HG03558 (cell line): ENCODE data around the gene PFDN1.

Source experiments
- ATAC-seq: cut with Tn5 transposase; IDR thresholded peaks from one replicate; pipeline ENCODE4 v1.9.1; 2021; ENCODE audit warnings: moderate number of reproducible peaks; ENCODE audit not compliant: unreplicated experiment; ENCODE audit errors: extremely low read depth

Gene PFDN1

GRCh38 chr5:140329739-140330481, 27.0 kb upstream of the PFDN1 start:
- no peak for ATAC-seq

- ATAC-seq = no peak
These were observed 25.3 kb upstream of the PFDN1 start for GRCh38 chr5:140328036-140328764.

DNA sequence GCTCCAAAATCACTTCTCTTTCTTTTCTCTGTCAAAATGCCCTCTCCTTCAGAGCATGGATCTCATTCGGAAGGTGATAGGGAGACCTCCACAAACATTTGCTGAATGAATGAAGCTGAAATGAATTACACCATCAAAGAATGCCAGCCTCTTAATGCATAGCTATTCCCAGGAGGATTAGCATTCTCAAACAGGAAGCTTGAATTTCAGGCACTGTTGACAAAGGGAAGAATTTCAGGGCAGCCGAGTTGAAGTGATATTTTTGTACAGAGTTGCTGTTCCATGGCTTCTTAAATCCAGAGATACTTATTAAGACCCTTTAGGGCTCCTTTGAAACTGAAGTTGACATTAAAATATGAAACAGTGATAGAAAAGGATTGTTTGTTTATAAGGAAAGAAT, 24.7 kb upstream of the PFDN1 start:
- ATAC-seq = no peak

GRCh38 chr5:140325486-140325885, 22.6 kb upstream of the PFDN1 start:
- ATAC-seq = no peak

GRCh38 chr5:140324617-140325241, 21.8 kb upstream of the PFDN1 start:
- no peak for ATAC-seq

DNA sequence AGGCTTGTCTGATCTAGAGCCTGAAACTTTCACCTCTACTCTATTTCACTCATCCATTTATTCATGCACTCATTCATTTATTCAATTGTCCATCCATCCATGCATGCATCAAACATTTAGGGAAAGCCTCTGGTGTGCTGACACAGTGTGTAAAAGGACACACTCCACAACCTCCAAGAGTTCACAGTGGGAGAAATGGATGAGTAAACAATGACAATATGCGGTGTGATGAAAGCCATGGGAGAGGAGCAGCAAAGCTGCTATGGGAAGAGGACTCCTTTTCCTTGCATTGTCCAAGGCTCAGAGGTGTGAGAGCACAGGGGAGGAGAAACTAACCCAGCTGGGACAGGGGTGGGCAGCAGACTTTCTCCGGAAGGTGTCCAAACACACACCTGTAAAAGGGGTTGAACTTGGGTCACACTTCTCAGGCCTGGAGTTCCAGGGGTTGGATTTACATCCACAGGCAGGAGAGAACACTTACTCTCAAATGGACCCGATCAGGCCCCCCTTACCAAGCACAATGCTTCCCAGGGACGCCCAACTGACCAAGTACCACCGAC, 21.2 kb upstream of the PFDN1 start:
- ATAC-seq = no peak

DNA sequence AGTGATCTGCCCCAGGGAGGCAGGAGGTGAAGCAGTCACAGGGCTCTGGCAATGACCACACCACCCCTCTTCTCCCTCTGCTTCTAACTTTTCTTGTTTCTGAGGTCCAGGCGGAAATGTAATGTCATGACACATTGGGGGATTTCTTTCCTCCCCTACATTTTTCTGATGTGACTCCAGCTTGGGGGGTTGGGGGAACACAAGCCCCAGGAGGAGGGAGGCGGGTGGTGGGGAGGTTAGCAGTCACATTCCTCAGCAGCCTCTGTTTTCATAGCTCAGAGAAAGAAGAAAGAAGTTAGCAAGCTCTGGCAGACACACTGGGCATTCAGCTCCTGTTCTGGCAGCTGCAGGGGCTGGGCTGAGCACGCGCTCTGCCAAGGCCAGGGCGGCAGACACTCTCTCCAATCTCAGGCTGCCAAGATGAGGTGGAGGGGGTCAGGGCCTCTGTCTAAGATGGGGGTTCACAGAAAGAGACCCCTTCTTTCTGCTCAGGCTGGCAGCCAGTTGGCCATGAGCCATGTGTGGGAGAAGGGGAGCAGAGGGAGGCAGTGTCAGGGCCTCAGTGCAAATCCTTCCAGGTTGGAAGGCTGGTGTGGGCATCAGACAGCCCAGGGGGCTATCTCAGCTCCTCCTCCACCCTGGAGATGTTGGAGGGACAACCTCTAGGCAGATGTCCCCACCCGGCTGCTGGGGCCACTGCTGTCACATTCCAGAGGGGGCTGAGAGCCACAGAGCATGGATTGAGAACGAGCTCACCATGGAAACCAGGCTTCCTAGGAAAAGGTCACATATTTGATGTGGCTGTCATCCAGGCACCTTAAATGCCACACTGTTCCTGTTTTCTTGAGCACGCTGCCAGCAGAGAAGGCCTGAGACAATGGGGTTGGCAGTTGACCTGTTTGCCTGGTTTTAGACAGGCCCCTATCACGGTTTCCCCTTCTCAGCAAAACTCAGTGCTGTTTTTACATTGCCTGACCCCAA, 20.1 kb upstream of the PFDN1 start:
- ATAC-seq = no peak

- no peak for ATAC-seq
These were observed 18.9 kb upstream of the PFDN1 start for GRCh38 chr5:140321796-140322195.

- ATAC-seq = no peak
These were observed 16.9 kb upstream of the PFDN1 start for GRCh38 chr5:140319833-140320232.

- ATAC-seq = no peak
These were observed 15.9 kb upstream of the PFDN1 start for GRCh38 chr5:140318792-140319191.

GRCh38 chr5:140317859-140318258, 15.0 kb upstream of the PFDN1 start:
- ATAC-seq = no peak

DNA sequence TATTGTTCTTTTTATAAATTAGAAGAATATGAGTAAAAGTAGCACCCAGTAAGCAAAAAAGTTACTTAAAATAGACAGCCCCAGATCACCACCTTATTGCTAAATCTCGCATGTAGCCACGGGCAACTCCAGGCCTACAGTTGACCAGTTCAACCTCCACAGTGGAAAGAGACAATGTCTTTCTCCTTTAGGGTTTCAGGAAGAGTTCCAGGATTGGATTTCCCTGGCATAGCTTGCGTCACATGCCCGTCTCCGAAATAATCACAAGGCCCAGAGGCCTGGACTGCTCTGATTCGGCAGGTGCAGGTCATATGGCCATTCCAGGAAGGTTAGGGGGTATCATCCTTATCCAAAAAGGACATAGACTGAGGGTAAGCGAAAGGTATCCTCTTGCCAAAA, 9.9 kb upstream of the PFDN1 start:
- no peak for ATAC-seq

GRCh38 chr5:140312067-140312790, 9.3 kb upstream of the PFDN1 start:
- ATAC-seq = no peak

- no peak for ATAC-seq
These were observed 8.1 kb upstream of the PFDN1 start for GRCh38 chr5:140311011-140311467.

- ATAC-seq = no peak
These were observed 7.5 kb upstream of the PFDN1 start for GRCh38 chr5:140310434-140310833.

DNA sequence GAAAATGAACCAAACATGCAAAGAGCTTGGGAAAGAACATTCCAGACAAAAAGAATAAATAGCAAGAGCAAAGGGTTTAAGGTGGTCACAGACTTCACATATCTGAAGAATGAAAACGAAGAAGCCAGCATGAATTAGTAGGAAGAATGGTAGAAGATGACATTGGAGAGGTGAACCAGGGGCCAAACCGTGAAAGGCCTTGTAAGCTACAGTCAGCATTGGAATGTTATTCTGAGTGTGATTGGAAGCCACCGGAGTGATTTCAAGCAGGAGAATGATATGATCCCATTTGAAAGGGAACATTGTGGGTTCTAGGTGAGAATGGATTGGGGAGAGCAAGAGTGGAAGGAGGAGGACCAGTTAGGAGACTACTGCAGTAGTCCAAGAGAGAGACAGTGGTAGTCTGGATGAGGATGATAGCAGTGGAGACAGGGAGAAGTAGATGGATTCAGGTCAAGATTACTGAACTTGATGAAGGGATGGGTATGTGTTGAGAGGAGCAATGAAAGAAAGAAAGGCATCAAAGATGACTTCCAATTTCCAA, 6.9 kb upstream of the PFDN1 start:
- no peak for ATAC-seq

- ATAC-seq = no peak
These were observed 2.6 kb upstream of the PFDN1 start for GRCh38 chr5:140305471-140305870.

- ATAC-seq = no peak
These were observed 1.1 kb upstream of the PFDN1 start for GRCh38 chr5:140303966-140304365.

- ATAC-seq = no peak
These were observed 1.8 kb downstream of the PFDN1 start for GRCh38 chr5:140301136-140301535.
